Prostate gland (tissue), 2 donors: ENCODE measurements around the gene PTPN14. TPM values are rescaled to one million over a fixed set of nuclear protein-coding genes. Genes with fewer than 3 reads are reported as not detected.

Experiments
- DNase-seq: peaks from one replicate; pipeline ENCODE4 v3.0.0-alpha.2; 2019; ENCODE audit warnings: low spot score
- H3K27ac ChIP-seq, 2 donors: fragments of 200-600 bp; sonication (generic); 2 replicates each; pipeline ENCODE4 v1.5.1; 2017 to 2019
- H3K27me3 ChIP-seq: fragments of 200-600 bp; sonication (generic); replicated peaks from 2 replicates; pipeline ENCODE4 v1.5.1; 2019; ENCODE audit not compliant: insufficient read depth
- H3K36me3 ChIP-seq, 2 donors: fragments of 200-600 bp; sonication (generic); 1 replicate in 1 of 2; 2 replicates in 1 of 2; pipeline versions ENCODE4 v1.5.1 to v1.8.1; 2017 to 2019
- H3K4me1 ChIP-seq: fragments of 200-600 bp; sonication (generic); replicated peaks from 2 replicates; pipeline ENCODE4 v1.5.1; 2019
- H3K4me3 ChIP-seq, 2 donors: fragments of 200-600 bp; sonication (generic); 2 replicates each; pipeline ENCODE4 v1.5.1; 2017 to 2019
- H3K9me3 ChIP-seq: fragments of 200-600 bp; sonication (generic); 2 replicates; pipeline ENCODE4 v1.5.1; 2017
- POLR2A ChIP-seq: fragments of 450-650 bp; IDR thresholded peaks from one replicate; pipeline ENCODE4 v1.6.1; 2016; ENCODE audit warnings: antibody characterized with exemption, mild to moderate bottlenecking
- POLR2AphosphoS5 ChIP-seq: sonication (generic); formaldehyde crosslinking; IDR thresholded peaks from one replicate; pipeline ENCODE4 v1.6.1; 2017; ENCODE audit warnings: antibody characterized with exemption
- WGBS: methylation state at CpG from one replicate; pipeline ENCODE4 v1.1.5; 2018; 5-methylcytosine and 5-hydroxymethylcytosine counted together
- intact Hi-C: fragments of 100-400 bp; cut with DNase I; formaldehyde crosslinking; loops from one replicate; pipeline ENCODE4 v1.14.2; 2022
- total RNA-seq, 2 donors: library from RNA; depleted of rRNA; stranded (reverse); fragments of >200 nt; gene quantifications; one replicate each; pipeline ENCODE4 v1.1.0, GENCODE V29; 2016
- TF ChIP-seq, protein P1 (sequence below), 4 experiments: fragments of 200-600 bp in 2 of 4; fragments of 450-650 bp in 2 of 4; sonication (generic) in 2 of 4; IDR thresholded peaks; 1 replicate in 3 of 4; 2 replicates in 1 of 4; pipeline ENCODE4 v1.5.1; 2016 to 2019; ENCODE audit warnings: antibody characterized with exemption in 4 of 4, mild to moderate bottlenecking in 2 of 4, moderate library complexity in 2 of 4

PTPN14 gene
- total RNA-seq, 2 donors from 2014 or later, result 36.6 to 54.0 TPM

DNA sequence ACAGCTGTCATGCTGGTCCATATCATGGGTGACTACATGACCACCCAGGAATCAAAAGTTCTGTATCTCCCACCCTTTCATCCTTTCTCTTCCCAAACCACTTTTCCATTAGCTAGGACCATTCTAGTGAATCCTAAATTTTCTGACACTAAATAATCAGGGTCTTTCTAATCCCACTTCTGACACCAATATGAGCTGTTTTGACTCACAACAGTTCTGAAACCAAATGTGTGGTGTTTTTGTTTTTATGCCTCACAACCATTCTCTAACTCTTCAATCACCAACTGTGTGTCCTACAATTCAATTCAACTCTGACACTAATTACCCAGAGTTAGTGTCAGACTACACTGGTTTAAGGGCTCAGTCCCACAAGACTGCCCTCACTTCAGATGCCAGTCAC lies 206.5 kb downstream of the PTPN14 start:
- H3K4me3 ChIP-seq, result no peak overlapping the region
- intact Hi-C loops, result no loop called here
- H3K27me3 ChIP-seq, result no peaks in the 10 kb centered on the region
- no peaks in the 10 kb centered on the region for H3K36me3 ChIP-seq
- no peak for DNase-seq
- H3K9me3 ChIP-seq, result no peaks in the 10 kb centered on the region
- H3K27ac ChIP-seq, result no peak overlapping the region
- no peaks in the 10 kb centered on the region for H3K4me1 ChIP-seq
- TF ChIP-seq, protein P1, sequence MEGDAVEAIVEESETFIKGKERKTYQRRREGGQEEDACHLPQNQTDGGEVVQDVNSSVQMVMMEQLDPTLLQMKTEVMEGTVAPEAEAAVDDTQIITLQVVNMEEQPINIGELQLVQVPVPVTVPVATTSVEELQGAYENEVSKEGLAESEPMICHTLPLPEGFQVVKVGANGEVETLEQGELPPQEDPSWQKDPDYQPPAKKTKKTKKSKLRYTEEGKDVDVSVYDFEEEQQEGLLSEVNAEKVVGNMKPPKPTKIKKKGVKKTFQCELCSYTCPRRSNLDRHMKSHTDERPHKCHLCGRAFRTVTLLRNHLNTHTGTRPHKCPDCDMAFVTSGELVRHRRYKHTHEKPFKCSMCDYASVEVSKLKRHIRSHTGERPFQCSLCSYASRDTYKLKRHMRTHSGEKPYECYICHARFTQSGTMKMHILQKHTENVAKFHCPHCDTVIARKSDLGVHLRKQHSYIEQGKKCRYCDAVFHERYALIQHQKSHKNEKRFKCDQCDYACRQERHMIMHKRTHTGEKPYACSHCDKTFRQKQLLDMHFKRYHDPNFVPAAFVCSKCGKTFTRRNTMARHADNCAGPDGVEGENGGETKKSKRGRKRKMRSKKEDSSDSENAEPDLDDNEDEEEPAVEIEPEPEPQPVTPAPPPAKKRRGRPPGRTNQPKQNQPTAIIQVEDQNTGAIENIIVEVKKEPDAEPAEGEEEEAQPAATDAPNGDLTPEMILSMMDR (IDR thresholded peaks at IDR 0.05), result no peak
- TF ChIP-seq POLR2AphosphoS5 (no peak), POLR2A (no peak)

DNA sequence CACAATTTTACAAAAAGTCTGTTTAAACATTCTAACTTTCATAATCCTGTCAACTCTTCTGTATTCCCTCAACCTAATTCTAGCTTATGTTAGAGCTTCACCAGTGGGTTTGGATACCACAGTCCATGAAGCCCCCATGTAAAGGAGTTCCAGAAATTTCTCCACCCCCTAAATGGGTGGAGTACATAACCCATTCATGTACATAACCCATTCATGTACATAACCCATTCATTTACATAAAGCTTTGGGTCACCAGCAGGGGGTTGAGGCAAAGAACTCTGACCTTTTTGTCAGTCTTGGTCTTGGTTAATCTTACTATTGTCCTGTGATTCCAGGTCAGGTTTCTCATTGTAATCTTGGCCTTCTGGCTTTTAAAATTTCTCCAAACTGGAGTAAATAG lies 208.9 kb downstream of the PTPN14 start:
- TF ChIP-seq, protein P1 (IDR thresholded peaks at IDR 0.05), result no peak
- TF ChIP-seq POLR2AphosphoS5 (no peak), POLR2A (no peak)
- intact Hi-C loops, result no loop called here
- Histone ChIP-seq H3K4me3 (no peak overlapping the region), H3K27me3 (no peaks in the 10 kb centered on the region), H3K4me1 (no peaks in the 10 kb centered on the region), H3K36me3 (no peaks in the 10 kb centered on the region), H3K9me3 (no peaks in the 10 kb centered on the region), H3K27ac (no peak overlapping the region)
- no peak for DNase-seq

DNA sequence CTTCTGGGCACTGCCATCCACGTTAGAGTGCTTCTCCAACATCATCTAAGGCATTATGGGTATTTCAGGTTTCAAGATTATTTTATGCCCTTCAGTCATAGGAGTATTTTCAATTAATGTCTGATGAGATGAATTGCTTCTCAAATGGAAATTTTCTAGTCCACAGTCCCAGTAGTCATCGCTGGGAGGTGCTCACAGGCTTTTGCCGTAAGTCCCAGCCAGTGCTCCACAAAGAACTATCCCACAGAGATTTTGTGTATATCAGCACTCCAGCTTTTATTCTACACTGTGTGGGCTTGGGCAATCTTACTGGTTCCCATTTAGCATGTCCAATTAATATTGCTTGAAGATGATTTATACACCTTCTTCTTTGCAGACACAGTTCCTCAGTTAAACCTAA lies 209.5 kb downstream of the PTPN14 start:
- H3K4me1 ChIP-seq, result peaks cover 4% of the 10 kb centered on the region
- no peak overlapping the region for H3K4me3 ChIP-seq
- H3K9me3 ChIP-seq, result no peaks in the 10 kb centered on the region
- WGBS, result 69% methylated on average over 3 of the region's 3 CpGs
- no peak for DNase-seq
- H3K27ac ChIP-seq, result no peak overlapping the region
- TF ChIP-seq, protein P1 (IDR thresholded peaks at IDR 0.05), result no peak
- no peak for TF ChIP-seq POLR2AphosphoS5
- TF ChIP-seq POLR2A, result no peak
- H3K27me3 ChIP-seq, result no peaks in the 10 kb centered on the region
- no peaks in the 10 kb centered on the region for H3K36me3 ChIP-seq
- intact Hi-C loops, result no loop called here

DNA sequence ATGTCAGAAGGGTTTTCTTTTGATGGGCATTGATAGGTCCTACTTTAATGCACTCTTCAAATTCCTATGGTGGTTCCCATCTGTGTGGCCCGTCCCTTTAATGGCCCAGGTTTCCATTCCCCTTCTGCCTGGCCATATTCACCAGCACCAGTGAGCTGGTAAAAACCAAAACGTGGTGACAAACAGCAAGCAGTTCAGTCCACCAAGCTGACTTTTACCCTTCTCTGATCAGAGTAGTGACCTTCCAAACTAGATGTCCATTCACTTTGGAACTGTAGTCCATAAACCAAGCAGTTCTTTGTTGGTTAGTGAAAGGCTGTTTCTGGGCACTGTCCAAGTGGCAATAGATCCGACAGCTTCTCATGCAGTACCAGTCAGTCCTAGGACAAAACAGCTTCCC lies 209.9 kb downstream of the PTPN14 start:
- TF ChIP-seq, protein P1 (IDR thresholded peaks at IDR 0.05), result no peak
- TF ChIP-seq POLR2A (no peak), POLR2AphosphoS5 (no peak)
- H3K36me3 ChIP-seq, result no peaks in the 10 kb centered on the region
- DNase-seq, result no peak
- H3K27me3 ChIP-seq, result no peaks in the 10 kb centered on the region
- H3K4me3 ChIP-seq, result no peak overlapping the region
- H3K4me1 ChIP-seq, result peaks cover 4% of the 10 kb centered on the region
- WGBS, result 85% methylated on average over 3 of the region's 3 CpGs
- H3K9me3 ChIP-seq, result no peaks in the 10 kb centered on the region
- intact Hi-C loops, result no loop called here
- no peak overlapping the region for H3K27ac ChIP-seq

DNA sequence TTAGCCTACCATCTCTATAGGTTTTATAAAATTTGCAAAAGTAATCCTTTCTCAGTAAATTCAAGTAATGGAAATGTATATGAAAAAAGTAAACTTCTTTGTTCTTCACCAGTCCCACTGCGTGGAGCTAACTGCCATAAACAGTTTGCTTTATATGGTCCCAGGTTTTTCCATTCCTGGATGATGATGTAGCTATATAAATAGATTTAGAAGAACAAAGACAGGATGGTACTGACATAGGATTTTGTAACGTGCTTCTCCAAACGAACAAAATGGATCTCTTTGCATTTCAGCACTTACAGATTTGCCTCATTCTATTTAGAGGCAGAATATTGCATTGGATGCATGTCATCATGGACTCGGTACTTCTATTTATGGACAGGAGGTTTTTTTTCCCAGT lies 213.2 kb downstream of the PTPN14 start:
- 47% methylated on average over 4 of the region's 4 CpGs for WGBS
- DNase-seq, result no peak
- no peaks in the 10 kb centered on the region for H3K27me3 ChIP-seq
- no peaks in the 10 kb centered on the region for H3K36me3 ChIP-seq
- no peak overlapping the region for H3K4me3 ChIP-seq
- no peaks in the 10 kb centered on the region for H3K9me3 ChIP-seq
- H3K27ac ChIP-seq, result no peak overlapping the region
- intact Hi-C loops, result loop anchor here (5.0 to 10.0 kb wide), 2 partner anchors 39 to 1187 kb away; no protein-coding TSS in a partner anchor
- H3K4me1 ChIP-seq, result peaks cover 6% of the 10 kb centered on the region
- TF ChIP-seq POLR2AphosphoS5, result no peak
- no peak for TF ChIP-seq POLR2A
- TF ChIP-seq, protein P1 (IDR thresholded peaks at IDR 0.05), result no peak
